OCI-LY3 (cell line): ENCODE results near the gene ASCL2.

ENCODE experiments used
- EZH2phosphoT487 ChIP-seq: fragments of 200-600 bp; shearing (Covaris generic); IDR thresholded peaks from 2 replicates; pipeline ENCODE4 v1.6.1; 2018; ENCODE audit warnings: antibody characterized with exemption, mixed run types, low read depth
- TF ChIP-seq, protein P1 (sequence below): fragments of 200-600, 300-600 bp; sonication (generic); IDR thresholded peaks from 2 replicates; pipeline ENCODE4 v1.5.1; 2014; ENCODE audit warnings: antibody characterized with exemption, low read length, low read depth

- TF ChIP-seq, protein P1, sequence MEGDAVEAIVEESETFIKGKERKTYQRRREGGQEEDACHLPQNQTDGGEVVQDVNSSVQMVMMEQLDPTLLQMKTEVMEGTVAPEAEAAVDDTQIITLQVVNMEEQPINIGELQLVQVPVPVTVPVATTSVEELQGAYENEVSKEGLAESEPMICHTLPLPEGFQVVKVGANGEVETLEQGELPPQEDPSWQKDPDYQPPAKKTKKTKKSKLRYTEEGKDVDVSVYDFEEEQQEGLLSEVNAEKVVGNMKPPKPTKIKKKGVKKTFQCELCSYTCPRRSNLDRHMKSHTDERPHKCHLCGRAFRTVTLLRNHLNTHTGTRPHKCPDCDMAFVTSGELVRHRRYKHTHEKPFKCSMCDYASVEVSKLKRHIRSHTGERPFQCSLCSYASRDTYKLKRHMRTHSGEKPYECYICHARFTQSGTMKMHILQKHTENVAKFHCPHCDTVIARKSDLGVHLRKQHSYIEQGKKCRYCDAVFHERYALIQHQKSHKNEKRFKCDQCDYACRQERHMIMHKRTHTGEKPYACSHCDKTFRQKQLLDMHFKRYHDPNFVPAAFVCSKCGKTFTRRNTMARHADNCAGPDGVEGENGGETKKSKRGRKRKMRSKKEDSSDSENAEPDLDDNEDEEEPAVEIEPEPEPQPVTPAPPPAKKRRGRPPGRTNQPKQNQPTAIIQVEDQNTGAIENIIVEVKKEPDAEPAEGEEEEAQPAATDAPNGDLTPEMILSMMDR = no peak
- no peak for TF ChIP-seq EZH2phosphoT487
Observed at GRCh38 chr11:2269601-2270321, 627 bp downstream of the ASCL2 start.
